ENCODE measurements around the gene BCCIP. TPM values are rescaled to one million over a fixed set of nuclear protein-coding genes. Genes with fewer than 3 reads are reported as not detected.

The BCCIP gene
- total RNA-seq, 1 donor from 2014 or later = 50.9 TPM

GRCh38 chr10:125817337-125817946, 5.9 kb upstream of the BCCIP start:
- H3K36me3 Mint-ChIP-seq (ENCODE audit: unreplicated experiment) = no peaks in the 10 kb centered on the region
- no peak for TF ChIP-seq CTCF (IDR thresholded peaks at IDR 0.05; ENCODE audit: partially characterized antibody, unreplicated experiment)
- no peak overlapping the region for H3K27ac Mint-ChIP-seq (ENCODE audit: unreplicated experiment)
- H3K27me3 Mint-ChIP-seq (ENCODE audit: unreplicated experiment) = peaks cover 2% of the 10 kb centered on the region
- H3K4me3 Mint-ChIP-seq (ENCODE audit: unreplicated experiment) = no peak overlapping the region
- DNase-seq = no peak
- H3K9me3 Mint-ChIP-seq (ENCODE audit: unreplicated experiment) = peaks cover 1% of the 10 kb centered on the region
- H3K4me1 Mint-ChIP-seq (ENCODE audit: low read depth, unreplicated experiment) = peaks cover 2% of the 10 kb centered on the region

- Mint-ChIP-seq H3K36me3 (ENCODE audit: unreplicated experiment) (no peaks in the 10 kb centered on the region), H3K4me3 (ENCODE audit: unreplicated experiment) (no peak overlapping the region), H3K27ac (ENCODE audit: unreplicated experiment) (no peak overlapping the region), H3K4me1 (ENCODE audit: low read depth, unreplicated experiment) (peaks cover 2% of the 10 kb centered on the region), H3K9me3 (ENCODE audit: unreplicated experiment) (no peaks in the 10 kb centered on the region), H3K27me3 (ENCODE audit: unreplicated experiment) (peaks cover 2% of the 10 kb centered on the region)
- no peak for DNase-seq
- TF ChIP-seq CTCF (IDR thresholded peaks at IDR 0.05; ENCODE audit: partially characterized antibody, unreplicated experiment) = no peak
These were observed 2.6 kb upstream of the BCCIP start for GRCh38 chr10:125820701-125821100.

- TF ChIP-seq CTCF (IDR thresholded peaks at IDR 0.05; ENCODE audit: partially characterized antibody, unreplicated experiment) = no peak
- no peak for DNase-seq
- no peaks in the 10 kb centered on the region for H3K9me3 Mint-ChIP-seq (ENCODE audit: unreplicated experiment)
- no peaks in the 10 kb centered on the region for H3K27me3 Mint-ChIP-seq (ENCODE audit: unreplicated experiment)
- peaks cover 2% of the 10 kb centered on the region for H3K4me1 Mint-ChIP-seq (ENCODE audit: low read depth, unreplicated experiment)
- H3K4me3 Mint-ChIP-seq (ENCODE audit: unreplicated experiment) = no peak overlapping the region
- H3K27ac Mint-ChIP-seq (ENCODE audit: unreplicated experiment) = no peak overlapping the region
- H3K36me3 Mint-ChIP-seq (ENCODE audit: unreplicated experiment) = no peaks in the 10 kb centered on the region
These were observed 411 bp downstream of the BCCIP start for GRCh38 chr10:125823663-125824251.

GRCh38 chr10:125824736-125825135, 1.4 kb downstream of the BCCIP start:
- Mint-ChIP-seq H3K27ac (ENCODE audit: unreplicated experiment) (no peak overlapping the region), H3K36me3 (ENCODE audit: unreplicated experiment) (no peaks in the 10 kb centered on the region), H3K27me3 (ENCODE audit: unreplicated experiment) (no peaks in the 10 kb centered on the region), H3K4me1 (ENCODE audit: low read depth, unreplicated experiment) (peaks cover 2% of the 10 kb centered on the region), H3K9me3 (ENCODE audit: unreplicated experiment) (no peaks in the 10 kb centered on the region), H3K4me3 (ENCODE audit: unreplicated experiment) (no peak overlapping the region)
- TF ChIP-seq CTCF (IDR thresholded peaks at IDR 0.05; ENCODE audit: partially characterized antibody, unreplicated experiment) = no peak
- no peak for DNase-seq

GRCh38 chr10:125827133-125827532, 3.8 kb downstream of the BCCIP start:
- TF ChIP-seq CTCF (IDR thresholded peaks at IDR 0.05; ENCODE audit: partially characterized antibody, unreplicated experiment) = no peak
- no peak overlapping the region for H3K4me3 Mint-ChIP-seq (ENCODE audit: unreplicated experiment)

More at GRCh38 chr10:125827133-125827532, 3.8 kb downstream of the BCCIP start:
- no peak for DNase-seq
- Mint-ChIP-seq H3K27ac (ENCODE audit: unreplicated experiment) (no peak overlapping the region), H3K4me1 (ENCODE audit: low read depth, unreplicated experiment) (no peaks in the 10 kb centered on the region), H3K9me3 (ENCODE audit: unreplicated experiment) (no peaks in the 10 kb centered on the region), H3K36me3 (ENCODE audit: unreplicated experiment) (no peaks in the 10 kb centered on the region), H3K27me3 (ENCODE audit: unreplicated experiment) (no peaks in the 10 kb centered on the region)
